ENCODE measurements around the gene DCAF11. TPM values are rescaled to one million over a fixed set of nuclear protein-coding genes. Genes with fewer than 3 reads are reported as not detected.

Gene DCAF11
- total RNA-seq (2014; rRNA removed; shearing (Covaris generic)) = 53.4 and 55.0 TPM in 2 replicates

DNA sequence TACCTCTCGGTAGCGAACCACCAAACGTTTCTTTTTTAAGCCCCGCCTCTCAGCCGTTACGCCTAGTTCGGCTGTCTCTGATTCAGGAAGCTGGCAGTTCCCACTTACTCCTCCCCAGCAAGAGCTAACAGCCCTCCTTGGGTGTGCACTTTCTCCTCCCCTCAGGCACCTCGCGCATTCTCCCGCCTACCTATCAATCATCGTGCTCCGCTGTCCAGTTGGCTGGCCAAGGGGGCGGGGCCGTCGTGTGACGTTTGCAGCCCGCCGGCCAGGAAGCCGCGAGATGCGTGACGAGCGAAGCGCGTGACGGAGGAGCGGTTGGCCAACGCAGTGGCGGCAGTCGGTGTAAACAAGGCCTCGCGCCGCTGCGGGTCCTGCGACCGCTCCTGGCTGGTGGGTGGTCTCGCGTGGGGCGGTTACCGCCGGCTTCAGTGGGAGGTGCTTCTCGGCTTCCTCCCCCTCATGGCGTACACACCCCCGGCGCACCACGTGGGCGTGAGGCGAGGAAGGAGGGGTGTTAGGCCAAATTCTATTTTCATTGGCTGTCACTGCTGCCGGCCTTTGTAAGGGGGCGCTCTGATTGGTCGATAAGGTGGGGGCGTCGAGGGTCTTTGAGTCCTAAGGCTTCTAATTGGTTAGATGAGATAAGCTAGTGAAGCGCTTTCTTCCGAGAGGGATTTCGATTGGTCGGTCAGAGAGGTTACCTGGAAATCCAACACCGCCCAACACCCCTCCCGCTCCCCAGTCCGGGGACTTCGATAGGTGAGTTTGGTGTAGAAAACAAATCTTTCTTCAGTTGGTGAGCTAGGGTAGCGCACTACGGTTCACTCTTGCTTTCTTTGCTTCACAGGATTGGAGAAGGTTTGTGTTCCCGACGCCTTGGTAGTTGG is at the start of gene DCAF11, which contains the start of gene NRL:
TSS of gene DCAF11 (plus strand) at position 246 of the 890 bp plus-strand sequence. CDS start 818 bp downstream, outside the sequence.
TSS of gene NRL (minus strand) at position 418 of the 890 bp plus-strand sequence. CDS start 32,101 bp downstream, outside the sequence.

DNA sequence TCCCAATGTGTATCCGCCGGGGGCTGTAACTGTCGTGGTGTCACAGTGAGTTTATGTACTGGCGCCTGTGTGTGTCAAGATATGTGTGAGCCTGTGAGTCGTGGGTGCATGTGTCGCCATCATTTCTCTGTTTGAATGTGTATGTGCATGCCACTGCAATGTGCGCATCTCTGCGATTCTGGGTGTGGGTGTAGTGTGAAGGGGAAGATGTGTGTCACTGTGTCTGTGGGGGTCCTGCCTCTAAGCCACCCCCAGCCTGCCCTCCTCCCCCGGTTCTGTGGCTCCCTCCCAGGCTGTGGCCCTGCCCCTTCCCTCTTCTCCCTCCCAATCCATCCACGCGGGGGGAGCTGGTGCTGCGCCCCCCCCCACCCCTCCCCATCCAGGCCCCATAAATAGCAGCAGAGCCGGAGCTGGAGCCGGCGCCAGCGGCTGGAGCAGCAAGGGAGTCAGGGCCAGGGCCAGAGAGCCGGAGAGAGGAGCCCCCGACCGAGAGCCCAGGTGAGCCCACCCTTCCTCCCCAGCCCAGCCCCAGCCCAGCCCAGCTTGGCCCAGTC is 43.4 kb upstream of the DCAF11 start, which contains the start of gene CPNE6:
TSS of gene CPNE6 (plus strand) at position 419 of the 554 bp plus-strand sequence. CDS start 1,375 bp downstream, outside the sequence.

DNA sequence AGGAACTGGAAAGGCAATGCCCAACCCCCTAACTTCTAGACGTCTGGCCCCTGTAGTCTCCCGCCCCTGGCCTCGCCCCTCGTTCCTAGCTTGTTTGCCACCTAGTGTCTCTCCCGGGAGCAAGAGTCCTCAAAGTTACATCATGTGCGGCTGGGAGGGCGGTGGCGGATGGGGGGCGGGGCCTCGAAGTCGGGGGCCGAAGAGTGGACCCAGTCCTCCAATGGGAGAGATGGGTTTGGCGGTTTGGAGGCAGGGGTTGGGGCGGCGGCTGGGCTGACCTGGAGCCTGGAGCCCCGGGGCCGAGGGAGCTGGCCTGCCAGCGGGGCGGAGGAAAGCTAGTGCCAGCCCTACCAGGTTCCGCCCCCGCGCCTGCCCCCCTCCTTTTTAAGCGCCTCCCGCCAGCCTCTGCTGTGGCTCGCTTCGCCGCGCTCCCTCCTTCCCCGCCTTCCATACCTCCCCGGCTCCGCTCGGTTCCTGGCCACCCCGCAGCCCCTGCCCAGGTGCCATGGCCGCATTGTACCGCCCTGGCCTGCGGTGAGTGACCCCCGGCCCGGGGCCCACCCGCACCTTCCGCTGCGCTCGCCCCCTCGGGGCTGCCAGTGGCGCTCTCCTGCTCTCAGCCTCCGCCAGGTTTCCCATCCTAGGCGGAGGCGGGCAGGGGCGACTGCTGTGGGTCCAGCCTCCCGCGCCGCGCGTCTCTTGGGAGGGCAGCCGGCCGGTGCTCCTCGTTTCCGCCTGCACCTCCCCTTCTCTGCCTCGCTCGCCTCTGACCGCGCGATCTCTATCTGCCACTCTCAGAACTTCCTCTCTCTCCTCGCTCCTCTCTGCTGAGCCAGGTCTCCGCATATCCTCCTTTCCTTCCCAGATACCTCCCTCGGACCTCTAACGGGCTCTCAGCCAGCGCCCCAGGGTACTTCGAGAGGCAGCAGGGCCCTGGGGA is 20.4 kb upstream of the DCAF11 start, which contains the start of gene PCK2:
TSS of gene PCK2 (plus strand) at position 411 of the 940 bp plus-strand sequence. CDS start at position 506, 95 bp downstream.

DNA sequence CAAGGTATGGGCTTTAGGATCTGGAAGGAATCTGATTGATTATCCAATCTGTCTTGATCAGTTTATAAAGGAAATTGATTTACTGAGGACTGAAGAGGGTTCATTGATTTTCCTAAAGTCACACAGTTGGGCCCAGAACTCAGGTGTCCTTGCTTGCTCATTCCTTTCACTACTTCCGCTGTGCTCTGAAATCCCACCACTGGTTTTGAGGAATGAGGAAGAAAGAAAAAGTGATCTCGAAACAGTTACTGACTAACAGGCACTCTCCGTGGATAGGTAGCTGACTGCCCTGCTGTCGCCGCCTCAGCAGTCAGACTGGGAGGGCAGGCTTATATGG is 15.8 kb downstream of the DCAF11 start, which contains the start of gene FITM1:
TSS of gene FITM1 (plus strand) at position 280 of the 337 bp plus-strand sequence. CDS start 905 bp downstream, outside the sequence.

DNA sequence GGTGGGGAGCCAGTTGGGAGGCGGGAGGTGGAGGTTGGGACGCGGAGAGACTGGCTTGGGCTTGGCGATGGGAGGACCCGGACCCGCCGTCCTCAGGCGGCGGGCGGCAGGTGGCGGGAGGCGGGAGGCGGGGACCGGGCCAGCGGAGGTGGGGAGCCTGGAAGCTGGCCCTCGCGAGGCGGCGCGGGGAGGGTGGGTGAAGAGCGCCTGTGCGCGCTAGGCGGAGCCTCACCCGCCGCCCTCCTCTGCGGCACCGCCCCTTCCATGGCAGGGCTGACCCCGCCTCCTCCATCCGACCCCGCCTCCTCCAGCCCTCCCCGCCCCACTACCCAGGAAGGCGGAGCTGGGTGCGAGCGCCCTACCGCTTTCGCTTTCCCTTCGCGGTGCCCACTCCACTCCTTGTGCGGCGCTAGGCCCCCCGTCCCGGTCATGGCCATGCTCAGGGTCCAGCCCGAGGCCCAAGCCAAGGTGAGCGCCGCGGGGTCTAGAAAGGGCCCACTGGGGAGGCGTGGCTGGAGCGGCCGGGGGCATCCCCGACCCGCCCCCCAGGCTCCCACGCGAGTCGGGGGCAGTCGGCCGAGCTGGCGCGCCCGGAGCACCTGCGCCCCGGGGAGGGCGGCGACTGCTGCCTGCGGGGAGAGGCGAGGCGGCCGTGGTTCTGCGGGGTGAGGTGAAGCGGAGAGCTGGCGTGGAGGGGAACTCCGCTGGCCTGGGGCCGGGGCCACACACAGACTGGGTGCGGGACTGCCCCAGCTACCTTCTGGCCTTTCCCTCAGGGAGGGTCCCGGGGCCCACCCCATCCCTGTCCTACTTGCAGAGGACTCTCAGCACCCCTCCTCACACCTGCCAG is 21.5 kb downstream of the DCAF11 start, which contains the start of gene PSME1:
TSS of gene PSME1 (plus strand) at position 361 of the 850 bp plus-strand sequence. CDS start at position 430, 69 bp downstream.

DNA sequence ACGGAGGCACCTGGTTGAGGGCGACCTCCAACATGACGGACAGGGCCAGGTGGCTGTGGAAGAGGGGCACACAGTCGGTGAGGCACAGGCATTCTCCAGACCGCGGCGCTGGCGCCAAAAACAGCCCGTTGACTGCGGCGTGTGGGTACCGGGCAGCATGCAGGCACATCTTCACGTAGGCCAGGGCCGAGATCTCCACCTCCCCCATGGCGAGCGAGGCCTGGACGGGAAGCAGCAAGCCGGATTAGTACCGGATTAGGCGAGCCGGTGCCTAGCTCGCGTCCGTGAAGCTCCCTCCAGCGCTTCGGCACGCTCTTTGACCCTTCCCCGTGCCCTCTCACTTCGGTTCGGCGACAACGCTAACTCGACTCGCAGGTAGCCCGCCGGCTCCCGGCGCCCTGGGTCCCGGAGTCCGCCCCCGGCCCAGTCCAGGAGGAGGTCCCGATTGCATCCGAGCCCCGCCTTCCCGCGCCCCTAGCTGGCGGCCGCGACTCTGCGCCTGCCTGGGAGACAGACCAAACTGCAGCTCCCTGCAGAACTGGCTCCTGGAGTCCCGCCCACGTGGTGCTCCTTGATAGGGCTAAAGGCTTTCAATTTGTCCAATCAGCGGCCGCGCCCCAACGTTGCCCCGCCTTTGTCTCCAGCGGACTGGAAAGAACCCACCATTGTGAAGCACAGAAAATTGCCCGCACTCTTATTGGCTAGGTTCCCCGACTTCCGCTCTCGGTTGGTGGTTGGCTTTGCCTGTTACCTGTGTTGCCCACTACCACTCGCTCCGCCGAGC is 26.7 kb downstream of the DCAF11 start, which contains the start of gene EMC9:
TSS of gene EMC9 (minus strand) at position 495 of the 784 bp plus-strand sequence. CDS start at position 208, 287 bp downstream.

DNA sequence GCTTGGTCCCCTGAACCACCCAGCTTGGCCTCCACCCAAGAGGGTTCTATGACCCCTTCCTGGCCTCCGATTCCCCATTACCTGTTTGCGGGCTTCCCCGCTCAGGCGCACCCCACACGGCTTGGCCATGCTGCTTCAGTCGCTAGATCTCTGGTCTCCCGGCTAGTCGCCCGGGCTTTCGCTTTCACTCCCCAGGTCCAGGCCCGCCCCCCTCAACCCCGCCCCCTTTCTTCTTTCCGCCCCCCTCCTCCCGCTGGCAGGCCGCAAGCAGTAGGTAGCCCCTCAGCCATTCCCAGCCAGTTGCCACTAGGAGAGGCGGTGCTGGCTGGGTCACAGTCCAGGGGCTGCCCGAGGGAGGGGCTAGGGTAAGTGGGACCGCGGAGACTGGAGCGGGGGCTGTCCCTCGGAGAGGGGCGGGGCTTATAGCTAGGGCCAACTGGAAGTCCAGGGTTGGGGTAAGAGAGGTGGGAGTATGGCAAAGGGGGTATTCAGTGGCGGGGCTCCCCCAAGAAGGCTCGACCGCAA is 31.9 kb downstream of the DCAF11 start, which contains the start of gene PSME2:
TSS of gene PSME2 (minus strand) at position 158 of the 525 bp plus-strand sequence. CDS start at position 129, 29 bp downstream.

DNA sequence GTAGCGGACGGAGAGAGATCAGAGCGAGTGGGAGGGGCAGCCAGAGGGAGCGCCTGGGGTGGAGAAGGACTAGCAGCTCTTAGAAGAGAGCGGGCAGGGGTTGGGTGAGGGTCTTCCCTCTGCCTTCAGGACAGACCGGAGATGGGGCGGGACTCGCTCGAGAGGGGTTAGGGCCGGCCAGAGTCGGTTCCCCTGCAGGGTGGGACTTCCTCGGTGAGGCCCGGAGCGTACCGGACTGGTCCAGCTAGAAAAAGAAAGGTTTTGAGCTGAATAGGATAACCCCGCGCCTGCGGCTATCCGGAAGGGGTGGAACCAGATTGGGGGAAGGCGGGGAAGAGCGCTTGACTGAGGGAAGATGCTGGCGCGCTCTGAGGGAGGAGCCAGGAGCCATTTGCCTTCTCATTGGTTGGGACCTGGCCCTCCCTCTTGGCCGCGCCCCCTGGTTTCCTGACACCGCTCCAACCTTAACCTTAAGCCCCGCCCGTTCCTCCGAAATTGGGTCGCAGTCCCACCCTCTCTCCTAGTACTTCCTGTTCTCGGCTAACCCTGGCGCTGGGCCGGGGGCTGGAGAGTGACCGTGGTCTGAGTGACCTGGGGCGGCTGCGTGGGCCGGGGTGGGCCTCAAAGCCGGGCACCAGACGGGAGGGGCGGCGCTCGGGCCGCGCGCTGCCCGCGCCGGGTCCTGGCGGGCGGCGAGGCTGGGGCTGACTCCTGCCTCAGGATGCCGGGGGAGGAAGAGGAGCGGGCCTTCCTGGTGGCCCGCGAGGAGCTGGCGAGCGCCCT is 32.6 kb downstream of the DCAF11 start, which contains the start of gene RNF31:
TSS of gene RNF31 (plus strand) at position 521 of the 783 bp plus-strand sequence. CDS start at position 722, 201 bp downstream.

DNA sequence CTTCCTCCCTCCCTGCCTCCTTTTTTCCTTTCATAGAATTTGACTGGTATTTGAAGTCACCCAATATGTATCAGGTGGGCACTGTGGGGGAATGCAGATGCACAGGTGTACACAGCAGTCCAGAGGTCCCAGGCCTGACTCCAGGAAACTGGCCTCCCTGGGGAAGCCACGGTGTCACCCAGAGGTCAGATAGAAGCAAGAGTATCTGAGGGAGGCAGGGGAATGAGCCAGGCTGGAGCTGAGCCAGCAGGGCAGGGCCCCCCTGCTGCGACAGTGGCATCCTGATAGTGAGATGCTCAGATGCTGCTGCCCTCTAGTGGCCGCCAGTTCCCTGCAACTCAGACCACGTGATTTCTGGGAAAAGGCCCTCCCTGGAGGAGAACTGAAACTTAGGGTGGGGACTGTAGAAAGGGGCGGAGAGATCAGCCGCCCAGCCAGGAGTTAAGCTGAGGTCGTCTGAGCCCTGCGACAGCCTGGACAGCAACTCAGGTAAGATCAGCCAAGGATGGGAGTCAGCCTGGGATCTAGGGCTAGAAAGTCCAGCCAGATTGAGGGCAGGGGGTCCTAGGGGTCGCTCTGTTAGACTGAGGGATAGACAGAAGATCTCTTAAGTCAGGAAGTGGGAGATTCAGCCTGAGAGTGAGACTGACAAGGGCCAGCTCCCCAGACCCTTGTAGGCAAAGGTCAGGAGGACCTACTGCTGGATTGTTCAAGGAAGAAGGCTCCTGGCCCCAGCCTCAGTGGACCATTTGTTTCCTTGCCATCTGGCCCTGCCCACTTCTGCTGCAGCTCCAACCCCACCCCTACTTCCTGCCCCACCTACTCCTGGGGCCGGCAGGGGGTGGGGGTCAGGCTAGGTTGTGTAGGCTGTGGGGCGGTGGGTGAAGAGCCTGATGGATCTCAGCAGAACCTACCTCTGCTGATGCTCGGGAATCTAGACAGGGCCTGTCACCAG is 46.5 kb downstream of the DCAF11 start, which contains the start of gene IRF9:
TSS of gene IRF9 (plus strand) at position 416 of the 955 bp plus-strand sequence. CDS start 880 bp downstream, outside the sequence.

DNA sequence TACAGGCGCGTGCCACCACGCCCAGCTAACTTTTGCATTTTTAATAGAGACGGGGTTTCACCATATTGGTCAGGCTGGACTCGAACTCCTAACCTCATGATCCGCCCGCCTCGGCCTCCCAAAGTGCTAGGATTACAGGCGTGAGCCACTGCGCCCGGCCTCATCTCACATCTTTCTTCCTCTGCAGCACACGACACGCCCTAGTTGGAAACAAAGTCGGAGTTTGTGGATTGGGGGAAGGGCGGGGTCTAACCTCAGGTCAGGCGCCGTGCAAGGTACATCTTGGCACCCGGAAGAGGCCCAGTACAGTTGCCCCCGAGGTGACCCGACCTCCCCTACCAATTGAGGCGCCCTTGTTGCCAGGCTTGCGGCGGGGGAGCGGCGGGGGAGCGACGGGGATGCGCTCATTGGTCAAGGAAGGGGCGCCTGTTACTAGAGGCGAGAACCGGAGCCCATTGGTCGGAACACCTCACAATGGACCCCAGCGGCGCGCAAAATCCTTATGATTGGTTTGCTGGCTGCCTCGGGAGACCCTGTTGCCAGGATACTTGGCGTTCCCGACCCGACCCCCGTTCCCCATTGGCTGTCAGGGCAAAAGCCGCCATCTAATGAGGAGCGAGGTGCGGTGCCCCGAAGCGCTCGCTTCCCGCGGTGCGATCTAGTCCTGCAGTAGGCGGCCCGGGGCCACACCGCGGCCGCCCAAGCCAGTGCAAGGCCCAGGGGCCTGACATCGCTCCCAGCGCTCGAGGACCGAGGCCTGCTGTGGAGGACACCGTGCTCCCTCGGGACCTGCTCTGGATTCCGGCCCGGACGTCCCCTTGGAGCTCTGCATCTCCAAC is 57.1 kb downstream of the DCAF11 start, which contains the start of gene REC8:
TSS of gene REC8 (plus strand) at position 659 of the 839 bp plus-strand sequence. CDS start 473 bp downstream, outside the sequence.

Small RNAs within 50 kb of the gene (small RNA-seq; reads per million reads assigned to genes)
- not detected for gene IRF9
- 13.5 reads per million, percentile 90 among the genes with 10 or more reads in this experiment for gene RNA5SP383

Other genes with a start within 250 kb of the DCAF11 start
- 40.2 and 48.0 TPM in 2 replicates for gene DHRS4, start 161.0 kb upstream of the DCAF11 start, total RNA-seq (2014; rRNA removed; shearing (Covaris generic))
- gene DHRS4L2, start 125.8 kb upstream of the DCAF11 start, total RNA-seq (2014; rRNA removed; shearing (Covaris generic)) = 20.4 and 23.5 TPM in 2 replicates
- gene CARMIL3, start 62.8 kb upstream of the DCAF11 start, total RNA-seq (2014; rRNA removed; shearing (Covaris generic)) = 0.34 and 0.41 TPM in 2 replicates
- gene CPNE6, start 43.2 kb upstream of the DCAF11 start, total RNA-seq (2014; rRNA removed; shearing (Covaris generic)) = not detected in 2 replicates
- 50.4 and 54.3 TPM in 2 replicates for gene PCK2, start 20.5 kb upstream of the DCAF11 start, total RNA-seq (2014; rRNA removed; shearing (Covaris generic))
- 0.94 and 2.0 TPM in 2 replicates for gene NRL, start 172 bp downstream of the DCAF11 start, total RNA-seq (2014; rRNA removed; shearing (Covaris generic))
- 0.37 TPM in 1 of 2 replicates, not detected in the other for gene FITM1, start 15.9 kb downstream of the DCAF11 start, total RNA-seq (2014; rRNA removed; shearing (Covaris generic))
- gene PSME1, start 21.4 kb downstream of the DCAF11 start, total RNA-seq (2014; rRNA removed; shearing (Covaris generic)) = 156 and 194 TPM in 2 replicates
- gene EMC9, start 26.8 kb downstream of the DCAF11 start, total RNA-seq (2014; rRNA removed; shearing (Covaris generic)) = 23.3 and 33.3 TPM in 2 replicates
- 207 and 210 TPM in 2 replicates for gene PSME2, start 31.8 kb downstream of the DCAF11 start, total RNA-seq (2014; rRNA removed; shearing (Covaris generic))
- 66.8 and 79.3 TPM in 2 replicates for gene RNF31, start 32.7 kb downstream of the DCAF11 start, total RNA-seq (2014; rRNA removed; shearing (Covaris generic))
- gene IRF9, start 46.5 kb downstream of the DCAF11 start, total RNA-seq (2014; rRNA removed; shearing (Covaris generic)) = 9.2 and 18.5 TPM in 2 replicates
- 1.2 and 3.3 TPM in 2 replicates for gene REC8, start 57.3 kb downstream of the DCAF11 start, total RNA-seq (2014; rRNA removed; shearing (Covaris generic))
- 129 and 134 TPM in 2 replicates for gene IPO4, start 74.0 kb downstream of the DCAF11 start, total RNA-seq (2014; rRNA removed; shearing (Covaris generic))
- 35.1 and 37.9 TPM in 2 replicates for gene TM9SF1, start 80.7 kb downstream of the DCAF11 start, total RNA-seq (2014; rRNA removed; shearing (Covaris generic))
- not detected in 2 replicates for gene TSSK4, start 90.9 kb downstream of the DCAF11 start, total RNA-seq (2014; rRNA removed; shearing (Covaris generic))
- gene CHMP4A, start 98.7 kb downstream of the DCAF11 start, total RNA-seq (2014; rRNA removed; shearing (Covaris generic)) = 40.5 and 45.6 TPM in 2 replicates
- gene MDP1, start 101.3 kb downstream of the DCAF11 start, total RNA-seq (2014; rRNA removed; shearing (Covaris generic)) = 13.8 and 20.6 TPM in 2 replicates
- gene NEDD8, start 117.6 kb downstream of the DCAF11 start, total RNA-seq (2014; rRNA removed; shearing (Covaris generic)) = 247 and 277 TPM in 2 replicates
- 57.2 and 66.8 TPM in 2 replicates for gene GMPR2, start 118.2 kb downstream of the DCAF11 start, total RNA-seq (2014; rRNA removed; shearing (Covaris generic))
- 27.6 and 27.8 TPM in 2 replicates for gene TINF2, start 127.8 kb downstream of the DCAF11 start, total RNA-seq (2014; rRNA removed; shearing (Covaris generic))
- gene TGM1, start 148.4 kb downstream of the DCAF11 start, total RNA-seq (2014; rRNA removed; shearing (Covaris generic)) = 0.49 and 1.1 TPM in 2 replicates
- gene RABGGTA, start 156.8 kb downstream of the DCAF11 start, total RNA-seq (2014; rRNA removed; shearing (Covaris generic)) = 30.0 and 35.3 TPM in 2 replicates
- 7.5 and 8.2 TPM in 2 replicates for gene DHRS1, start 185.0 kb downstream of the DCAF11 start, total RNA-seq (2014; rRNA removed; shearing (Covaris generic))
- 14.6 and 22.7 TPM in 2 replicates for gene NOP9, start 185.1 kb downstream of the DCAF11 start, total RNA-seq (2014; rRNA removed; shearing (Covaris generic))
- not detected in 2 replicates for gene CIDEB, start 193.2 kb downstream of the DCAF11 start, total RNA-seq (2014; rRNA removed; shearing (Covaris generic))
- 11.0 and 14.6 TPM in 2 replicates for gene LTB4R2, start 195.4 kb downstream of the DCAF11 start, total RNA-seq (2014; rRNA removed; shearing (Covaris generic))
- gene LTB4R, start 196.7 kb downstream of the DCAF11 start, total RNA-seq (2014; rRNA removed; shearing (Covaris generic)) = 10.5 and 15.5 TPM in 2 replicates
- not detected in 2 replicates for gene ADCY4, start 220.3 kb downstream of the DCAF11 start, total RNA-seq (2014; rRNA removed; shearing (Covaris generic))
- not detected in 2 replicates for gene RIPK3, start 225.2 kb downstream of the DCAF11 start, total RNA-seq (2014; rRNA removed; shearing (Covaris generic))

All from A375 (cell line).